OCI-M2 (cell line): ENCODE results near the gene MEGF11.

Source experiments
- DNase-seq: peaks from one replicate; lab custom pipeline; 2025; ENCODE audit not compliant: unreplicated experiment; lab: John Stamatoyannopoulos, UW

Gene MEGF11

DNA sequence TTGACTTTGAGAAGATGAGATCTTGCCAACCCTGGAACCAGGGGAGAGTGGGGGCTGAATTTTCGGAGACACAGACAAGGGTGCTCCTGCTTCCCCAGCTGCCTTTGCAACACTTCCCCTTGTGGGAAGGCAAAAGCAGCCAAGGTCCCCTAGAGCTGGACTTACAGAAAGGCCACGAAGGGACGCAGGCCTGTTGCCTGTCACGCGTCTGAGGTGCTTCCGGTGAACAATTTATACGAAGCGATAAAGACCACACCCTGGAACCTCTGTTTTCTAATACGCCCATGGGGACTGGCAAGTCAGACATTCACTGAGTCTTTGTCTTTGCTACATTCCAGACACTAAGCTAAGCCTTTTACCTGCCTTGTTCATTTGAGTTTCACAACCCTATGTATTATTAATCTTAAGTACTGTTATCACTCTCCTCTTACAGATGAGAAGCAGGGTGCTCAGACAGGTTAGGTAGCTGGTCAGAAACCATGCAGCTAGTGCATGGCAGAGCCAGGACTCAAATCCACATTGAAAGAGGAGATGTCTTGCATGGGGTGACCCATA, 13.2 kb downstream of the MEGF11 start:
- DNase-seq = no peak

DNA sequence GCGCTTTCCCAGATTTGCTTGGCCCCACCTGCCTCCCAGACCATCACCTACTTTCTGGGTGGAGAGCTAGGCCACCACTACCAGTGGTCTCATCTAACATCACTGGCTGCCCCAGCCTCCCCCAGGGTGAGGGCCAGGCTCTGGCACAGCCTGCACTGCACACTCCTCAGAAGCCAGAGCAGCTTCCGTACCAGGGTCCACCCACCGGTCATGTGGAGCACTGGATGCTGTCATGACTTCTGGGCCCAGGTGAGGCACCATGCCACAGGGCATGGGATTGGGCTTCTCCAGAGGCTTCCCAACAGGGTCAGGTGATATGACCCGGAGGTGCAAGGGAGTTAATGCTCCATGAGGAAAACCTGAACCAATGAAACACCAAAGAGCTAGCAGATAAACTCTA, 14.0 kb downstream of the MEGF11 start:
- DNase-seq = no peak

GRCh38 chr15:66238318-66238717, 15.2 kb downstream of the MEGF11 start:
- DNase-seq = no peak

GRCh38 chr15:66237513-66238235, 15.9 kb downstream of the MEGF11 start:
- no peak for DNase-seq

- no peak for DNase-seq
Observed at GRCh38 chr15:66236806-66237375, 16.7 kb downstream of the MEGF11 start.

GRCh38 chr15:66235866-66236265, 17.7 kb downstream of the MEGF11 start:
- no peak for DNase-seq

GRCh38 chr15:66234798-66235197, 18.8 kb downstream of the MEGF11 start:
- DNase-seq = no peak

DNA sequence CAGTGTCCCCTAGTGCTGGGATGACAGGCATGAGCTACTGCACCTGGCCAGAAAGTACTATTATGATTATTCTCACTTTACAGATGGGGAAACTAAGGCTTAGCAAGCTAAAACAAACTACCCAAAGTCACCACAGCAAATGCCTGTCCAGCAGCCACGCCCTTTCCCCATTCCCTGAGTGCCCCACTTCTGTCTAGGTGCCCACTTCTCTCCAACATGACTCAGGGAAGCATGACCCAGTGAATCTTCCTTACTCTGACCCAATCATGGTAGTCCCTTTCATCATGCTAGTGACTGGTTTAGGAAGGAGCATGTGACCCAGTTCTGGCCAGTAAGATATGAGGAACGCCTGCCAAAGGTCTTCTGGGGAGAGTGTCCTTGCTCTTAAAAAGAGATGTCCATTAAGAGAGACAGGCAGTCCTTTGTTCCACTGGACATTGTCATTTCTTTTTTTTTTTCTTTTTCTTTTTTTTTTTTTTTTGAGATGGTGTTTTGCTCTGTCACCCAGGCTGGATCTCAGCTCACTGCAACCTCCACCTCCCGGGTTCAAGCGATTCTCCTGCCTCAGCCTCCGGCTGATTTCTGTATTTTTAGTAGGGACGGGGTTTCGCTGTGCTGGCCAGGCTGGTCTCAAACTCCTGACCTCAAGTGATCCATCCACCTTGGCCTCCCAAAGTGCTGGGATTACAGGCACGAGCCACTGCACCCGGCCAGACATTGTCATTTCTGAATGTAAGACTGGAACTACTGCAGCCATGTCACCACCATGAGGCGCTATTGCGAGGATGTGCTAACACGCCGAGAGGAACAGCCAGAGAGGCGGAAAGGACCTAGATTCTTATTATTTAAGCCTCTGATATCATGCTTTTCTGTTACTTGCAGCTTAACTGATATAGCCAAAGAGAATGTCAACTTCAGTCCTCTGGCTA, 19.8 kb downstream of the MEGF11 start:
- DNase-seq = no peak

GRCh38 chr15:66232267-66232625, 21.3 kb downstream of the MEGF11 start:
- no peak for DNase-seq

- DNase-seq = no peak
Observed at GRCh38 chr15:66231394-66232266, 21.9 kb downstream of the MEGF11 start.

- DNase-seq = no peak
Observed at GRCh38 chr15:66229790-66230465, 23.6 kb downstream of the MEGF11 start.

DNA sequence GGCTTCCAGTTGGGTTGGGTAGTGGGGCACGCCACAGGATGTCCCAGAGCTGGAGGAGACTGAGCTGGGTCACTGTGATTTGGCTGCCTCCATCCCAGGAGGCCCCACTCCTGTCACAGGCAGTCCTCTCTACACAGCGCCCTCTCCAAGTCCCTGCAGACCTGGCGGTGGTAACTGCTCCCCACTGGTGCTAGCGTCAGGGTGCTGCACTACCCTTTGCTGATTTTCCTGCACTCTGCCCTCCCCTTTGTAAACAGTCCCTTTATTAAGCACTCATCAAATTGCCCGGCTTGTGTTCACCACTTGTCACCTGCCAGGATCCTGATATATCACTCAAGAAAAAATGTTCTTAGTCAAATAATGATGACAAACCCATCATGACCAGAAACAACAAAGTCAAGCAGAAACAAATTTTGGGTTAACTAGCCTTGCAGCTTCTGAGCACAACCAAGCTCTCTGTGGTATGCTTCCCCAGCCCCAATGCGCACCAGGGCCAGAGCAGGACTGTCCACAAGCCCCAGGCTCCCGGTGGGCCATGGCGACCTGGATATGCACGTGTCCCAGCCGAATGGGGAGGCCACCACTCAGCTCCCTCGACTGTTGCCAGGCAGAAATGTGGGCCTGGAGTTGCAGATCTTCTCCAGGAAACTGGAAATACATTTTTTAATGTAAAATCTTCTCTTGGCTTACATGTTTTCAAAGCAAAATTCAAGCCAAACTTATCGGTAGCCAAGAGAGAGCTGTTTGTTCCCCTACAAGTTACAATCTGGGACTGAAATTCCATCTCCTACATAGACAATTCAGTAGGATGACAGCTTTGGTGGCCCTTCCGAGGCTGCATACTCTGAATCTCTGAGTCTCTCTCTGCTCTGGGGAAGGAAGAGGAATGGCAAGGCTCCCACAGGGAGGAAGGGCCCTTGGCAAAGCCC, 24.5 kb downstream of the MEGF11 start:
- DNase-seq = no peak

GRCh38 chr15:66226736-66227135, 26.8 kb downstream of the MEGF11 start:
- no peak for DNase-seq

DNA sequence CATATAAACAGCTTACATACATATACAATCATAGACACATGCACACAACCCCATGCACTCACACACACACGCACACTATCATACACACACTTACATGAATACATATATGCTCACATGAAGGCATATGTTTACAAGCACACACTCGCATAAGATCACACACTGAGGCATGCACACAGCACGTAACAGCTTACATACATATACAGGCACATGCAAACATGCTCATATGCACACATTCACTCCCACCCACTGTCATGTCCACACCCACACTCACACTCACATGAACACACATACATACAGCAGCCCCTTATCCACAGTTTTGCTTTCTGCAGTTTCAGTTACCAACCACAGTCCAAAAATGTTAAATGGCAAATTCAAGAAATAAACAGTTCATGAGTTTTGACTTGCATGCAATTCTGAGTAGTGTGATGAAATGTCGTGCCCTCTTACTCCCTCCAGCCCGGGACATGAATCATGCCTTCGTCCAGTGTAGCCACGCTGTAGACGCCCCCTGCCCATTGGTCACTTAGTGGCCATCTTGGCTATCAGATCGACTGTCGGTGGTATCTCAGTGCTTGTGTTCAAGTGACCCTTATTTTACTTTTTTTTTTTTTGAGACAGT, 27.8 kb downstream of the MEGF11 start:
- DNase-seq = no peak

GRCh38 chr15:66224946-66225345, 28.6 kb downstream of the MEGF11 start:
- DNase-seq = no peak

DNA sequence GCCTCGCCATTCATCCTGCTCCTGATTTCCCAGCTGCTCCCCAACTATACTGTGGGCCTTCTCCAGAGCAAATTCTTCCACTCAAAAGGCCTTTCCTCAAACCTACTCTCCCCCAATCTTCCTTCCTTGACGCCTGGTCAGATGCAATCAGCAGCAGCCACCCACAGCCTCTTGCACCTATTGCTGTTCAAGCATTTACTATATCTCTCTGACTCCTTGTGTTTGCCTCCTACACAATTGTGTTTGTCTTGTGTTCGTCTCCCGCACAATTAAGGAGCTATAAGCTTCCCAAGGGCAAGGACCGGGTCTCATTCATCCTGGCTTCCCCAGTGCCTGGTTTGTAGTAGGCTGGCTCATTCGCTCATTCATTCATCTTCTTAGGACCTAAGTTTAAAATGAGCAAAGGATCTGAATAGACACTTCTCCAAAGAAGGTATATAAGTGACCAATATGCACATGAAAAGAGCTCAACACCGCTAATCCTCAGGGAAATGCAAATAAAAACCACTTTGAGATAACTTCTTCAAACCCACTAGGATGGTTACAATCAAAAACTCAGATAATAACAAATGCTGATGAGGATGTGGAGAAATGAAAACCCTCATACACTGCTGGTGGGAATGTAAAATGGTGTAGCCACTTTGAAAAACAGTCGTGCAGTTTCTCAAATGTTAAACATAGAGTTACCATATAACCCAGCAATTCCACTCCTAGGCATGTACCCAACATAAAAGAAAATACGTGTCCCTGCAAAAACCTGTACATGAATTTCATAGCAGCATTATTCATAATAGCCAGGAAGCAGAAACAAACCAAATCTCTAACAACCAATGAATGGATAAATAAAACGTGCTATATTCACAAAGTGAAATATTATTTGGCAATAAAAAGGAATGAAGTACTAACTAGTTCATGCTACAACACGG, 31.0 kb downstream of the MEGF11 start:
- DNase-seq = no peak

GRCh38 chr15:66221126-66221525, 32.4 kb downstream of the MEGF11 start:
- no peak for DNase-seq

- no peak for DNase-seq
Observed at GRCh38 chr15:66220601-66221000, 32.9 kb downstream of the MEGF11 start.
